AG10803 (cell line): Measurements from ENCODE around the gene USP17L20.
"Not testable (repeated sequence)": the region's sequence is repeated elsewhere in the genome, so short reads cannot be mapped to it uniquely, and the experiment has no call there.

Experiments used
- DNase-seq: peaks from one replicate; pipeline ENCODE4 v3.0.0; 2010; ENCODE audit warnings: low read depth
- H3K4me3 ChIP-seq: 2 replicates; pipeline ENCODE4 v1.5.1; 2011; ENCODE audit warnings: mild to moderate bottlenecking, low read length, control low read depth

Gene USP17L20

GRCh38 chr4:9257824-9258223 lies at the start of gene USP17L20:
Gene USP17L20 (plus strand): TSS chr4:9258124. CDS start chr4:9258124, 0 bp downstream.
- not testable (repeated sequence) for DNase-seq, H3K4me3 ChIP-seq

GRCh38 chr4:9210357-9210756 lies 47.6 kb upstream of the USP17L20 start, which contains the start of gene USP17L10:
Gene USP17L10 (plus strand): TSS chr4:9210657. CDS start chr4:9210657, 0 bp downstream.
- H3K4me3 ChIP-seq, DNase-seq: not testable (repeated sequence)

- H3K4me3 ChIP-seq, DNase-seq: not testable (repeated sequence)
These were observed 43.2 kb upstream of the USP17L20 start for GRCh38 chr4:9214701-9215100.

- not testable (repeated sequence) for DNase-seq, H3K4me3 ChIP-seq
These were observed 42.8 kb upstream of the USP17L20 start, which contains the start of gene USP17L11 for GRCh38 chr4:9215105-9215504. Gene USP17L11 (plus strand): TSS chr4:9215405. CDS start chr4:9215405, 0 bp downstream.

- not testable (repeated sequence) for DNase-seq, H3K4me3 ChIP-seq
These were observed 38.1 kb upstream of the USP17L20 start, which contains the start of gene USP17L12 for GRCh38 chr4:9219852-9220251. Gene USP17L12 (plus strand): TSS chr4:9220152. CDS start chr4:9220152, 0 bp downstream.

- not testable (repeated sequence) for H3K4me3 ChIP-seq
These were observed 33.3 kb upstream of the USP17L20 start, which contains the start of gene USP17L13 for GRCh38 chr4:9224596-9224995. Gene USP17L13 (plus strand): TSS chr4:9224896. CDS start chr4:9224896, 0 bp downstream.

GRCh38 chr4:9230249-9230648 lies 27.7 kb upstream of the USP17L20 start:
- H3K4me3 ChIP-seq, DNase-seq: not testable (repeated sequence)

More at GRCh38 chr4:9224596-9224995, 33.3 kb upstream of the USP17L20 start, which contains the start of gene USP17L13:
- not testable (repeated sequence) for DNase-seq

- DNase-seq, H3K4me3 ChIP-seq: not testable (repeated sequence)
These were observed 23.8 kb upstream of the USP17L20 start, which contains the start of gene USP17L15 for GRCh38 chr4:9234085-9234484. Gene USP17L15 (plus strand): TSS chr4:9234385. CDS start chr4:9234385, 0 bp downstream.

- DNase-seq, result peak; percentile 1
These were observed 19.5 kb upstream of the USP17L20 start for GRCh38 chr4:9238461-9238860.

GRCh38 chr4:9243579-9243978 lies 14.3 kb upstream of the USP17L20 start, which contains the start of gene USP17L17:
Gene USP17L17 (plus strand): TSS chr4:9243879. CDS start chr4:9243879, 0 bp downstream.
- H3K4me3 ChIP-seq, result not testable (repeated sequence)

More at GRCh38 chr4:9238461-9238860, 19.5 kb upstream of the USP17L20 start:
- H3K4me3 ChIP-seq, result not testable (repeated sequence)

GRCh38 chr4:9247953-9248680 lies 9.8 kb upstream of the USP17L20 start, which contains the start of gene USP17L18:
Gene USP17L18 (plus strand): TSS chr4:9248630. CDS start chr4:9248630, 0 bp downstream.
- H3K4me3 ChIP-seq, DNase-seq: not testable (repeated sequence)

More at GRCh38 chr4:9243579-9243978, 14.3 kb upstream of the USP17L20 start, which contains the start of gene USP17L17:
- not testable (repeated sequence) for DNase-seq

- not testable (repeated sequence) for H3K4me3 ChIP-seq, DNase-seq
These were observed 4.8 kb upstream of the USP17L20 start, which contains the start of gene USP17L19 for GRCh38 chr4:9253078-9253477. Gene USP17L19 (plus strand): TSS chr4:9253378. CDS start chr4:9253378, 0 bp downstream.

- not testable (repeated sequence) for DNase-seq, H3K4me3 ChIP-seq
These were observed 4.6 kb downstream of the USP17L20 start, which contains the start of gene USP17L21 for GRCh38 chr4:9262572-9262971. Gene USP17L21 (plus strand): TSS chr4:9262872. CDS start chr4:9262872, 0 bp downstream.

- not testable (repeated sequence) for H3K4me3 ChIP-seq, DNase-seq
These were observed 9.4 kb downstream of the USP17L20 start, which contains the start of gene USP17L22 for GRCh38 chr4:9267319-9267718. Gene USP17L22 (plus strand): TSS chr4:9267619. CDS start chr4:9267619, 0 bp downstream.

GRCh38 chr4:9271719-9272118 lies 13.8 kb downstream of the USP17L20 start:
- not testable (repeated sequence) for DNase-seq, H3K4me3 ChIP-seq
